ENCODE results near the gene ZSCAN10. TPM values are rescaled to one million over a fixed set of nuclear protein-coding genes. Genes with fewer than 3 reads are reported as not detected.

ZSCAN10 gene
- total and polyA plus RNA-seq, 9 of the 15 experiments (the other 6 are each of a cell fraction or from before 2014, with no cell fraction given) = 0.22 TPM; not detected in 8

DNA sequence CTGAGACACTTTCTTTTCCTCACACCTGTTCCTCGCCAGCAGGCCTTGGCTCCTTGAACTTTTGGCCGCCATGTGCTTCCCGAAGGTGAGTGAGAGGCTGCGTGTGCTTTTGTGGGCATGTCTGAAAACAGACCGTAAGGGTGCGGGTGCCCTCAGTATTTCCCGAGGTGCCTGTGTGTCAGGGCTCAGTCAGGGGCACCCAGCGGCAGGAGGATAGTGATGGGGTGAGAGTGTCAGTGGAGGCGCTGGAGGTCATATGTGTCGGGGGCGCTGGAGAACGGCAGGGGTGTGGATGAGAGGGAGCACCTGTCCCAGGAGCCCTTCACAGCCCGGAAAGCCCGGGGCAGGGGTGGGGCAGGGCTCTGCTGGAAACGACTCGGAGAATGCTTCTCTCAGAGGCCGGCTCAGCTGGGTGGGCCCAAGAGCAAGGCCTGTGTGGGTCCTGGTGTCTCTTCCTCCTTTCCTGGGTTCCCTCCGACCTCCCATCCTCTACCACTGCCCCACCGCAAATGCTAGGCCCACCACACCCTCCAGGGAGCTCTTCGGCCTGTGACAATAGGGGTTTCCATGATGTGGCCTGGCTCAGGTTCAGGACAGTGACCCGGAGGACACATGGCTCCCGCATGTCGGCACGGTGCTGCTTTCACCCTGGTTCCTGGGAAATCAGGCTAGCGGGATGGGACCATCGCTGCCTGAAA lies 33.2 kb downstream of the ZSCAN10 start:
- Histone ChIP-seq H3K36me3 (ENCODE audit: control insufficient read depth, insufficient read depth, low read length) (no peaks in the 10 kb centered on the region), H2AFZ (ENCODE audit: low read depth, low read length) (0 out of 2 replicates have a peak overlapping the region, but pooled peaks have one; percentile 67), H3K27ac (ENCODE audit: extremely low read depth, low read depth, low read length) (no peak overlapping the region), H3K27me3 (ENCODE audit: control insufficient read depth in 2 of 2, insufficient read depth in 2 of 2, low read length in 2 of 2) (no peaks in the 10 kb centered on the region), H4K20me1 (replicated peaks; ENCODE audit: control insufficient read depth, insufficient read depth, low read length) (no peaks in the 10 kb centered on the region), H3K79me2 (ENCODE audit: control insufficient read depth, insufficient read depth, low read length) (no peaks in the 10 kb centered on the region), H3K9ac (ENCODE audit: insufficient read depth in 1 of 2, low read depth in 2 of 2, low read length in 2 of 2) (peak overlapping the region in 1 of 2 experiments; percentile 24; a peak in 1 of 4 replicates), H3K9me3 (replicated peaks; ENCODE audit: control insufficient read depth, insufficient read depth, low read depth, low read length) (no peaks in the 10 kb centered on the region), H3K4me3 (no peak overlapping the region), H3K9me1 (ENCODE audit: control insufficient read depth, insufficient read depth, low read length) (no peaks in the 10 kb centered on the region), H3K4me2 (ENCODE audit: insufficient read depth, low read length) (no peak overlapping the region), H3K4me1 (replicated peaks in 1 of 2; ENCODE audit: control insufficient read depth in 2 of 2, insufficient read depth in 2 of 2, low read length in 2 of 2) (peaks cover 8 to 40% of the 10 kb centered on the region in 2 experiments; a peak in 4 of 5 replicates)
- CTCF ChIA-PET (ENCODE audit: low intra/inter-chr PET ratio) = no interaction called here
- TF ChIP-seq, protein P1, sequence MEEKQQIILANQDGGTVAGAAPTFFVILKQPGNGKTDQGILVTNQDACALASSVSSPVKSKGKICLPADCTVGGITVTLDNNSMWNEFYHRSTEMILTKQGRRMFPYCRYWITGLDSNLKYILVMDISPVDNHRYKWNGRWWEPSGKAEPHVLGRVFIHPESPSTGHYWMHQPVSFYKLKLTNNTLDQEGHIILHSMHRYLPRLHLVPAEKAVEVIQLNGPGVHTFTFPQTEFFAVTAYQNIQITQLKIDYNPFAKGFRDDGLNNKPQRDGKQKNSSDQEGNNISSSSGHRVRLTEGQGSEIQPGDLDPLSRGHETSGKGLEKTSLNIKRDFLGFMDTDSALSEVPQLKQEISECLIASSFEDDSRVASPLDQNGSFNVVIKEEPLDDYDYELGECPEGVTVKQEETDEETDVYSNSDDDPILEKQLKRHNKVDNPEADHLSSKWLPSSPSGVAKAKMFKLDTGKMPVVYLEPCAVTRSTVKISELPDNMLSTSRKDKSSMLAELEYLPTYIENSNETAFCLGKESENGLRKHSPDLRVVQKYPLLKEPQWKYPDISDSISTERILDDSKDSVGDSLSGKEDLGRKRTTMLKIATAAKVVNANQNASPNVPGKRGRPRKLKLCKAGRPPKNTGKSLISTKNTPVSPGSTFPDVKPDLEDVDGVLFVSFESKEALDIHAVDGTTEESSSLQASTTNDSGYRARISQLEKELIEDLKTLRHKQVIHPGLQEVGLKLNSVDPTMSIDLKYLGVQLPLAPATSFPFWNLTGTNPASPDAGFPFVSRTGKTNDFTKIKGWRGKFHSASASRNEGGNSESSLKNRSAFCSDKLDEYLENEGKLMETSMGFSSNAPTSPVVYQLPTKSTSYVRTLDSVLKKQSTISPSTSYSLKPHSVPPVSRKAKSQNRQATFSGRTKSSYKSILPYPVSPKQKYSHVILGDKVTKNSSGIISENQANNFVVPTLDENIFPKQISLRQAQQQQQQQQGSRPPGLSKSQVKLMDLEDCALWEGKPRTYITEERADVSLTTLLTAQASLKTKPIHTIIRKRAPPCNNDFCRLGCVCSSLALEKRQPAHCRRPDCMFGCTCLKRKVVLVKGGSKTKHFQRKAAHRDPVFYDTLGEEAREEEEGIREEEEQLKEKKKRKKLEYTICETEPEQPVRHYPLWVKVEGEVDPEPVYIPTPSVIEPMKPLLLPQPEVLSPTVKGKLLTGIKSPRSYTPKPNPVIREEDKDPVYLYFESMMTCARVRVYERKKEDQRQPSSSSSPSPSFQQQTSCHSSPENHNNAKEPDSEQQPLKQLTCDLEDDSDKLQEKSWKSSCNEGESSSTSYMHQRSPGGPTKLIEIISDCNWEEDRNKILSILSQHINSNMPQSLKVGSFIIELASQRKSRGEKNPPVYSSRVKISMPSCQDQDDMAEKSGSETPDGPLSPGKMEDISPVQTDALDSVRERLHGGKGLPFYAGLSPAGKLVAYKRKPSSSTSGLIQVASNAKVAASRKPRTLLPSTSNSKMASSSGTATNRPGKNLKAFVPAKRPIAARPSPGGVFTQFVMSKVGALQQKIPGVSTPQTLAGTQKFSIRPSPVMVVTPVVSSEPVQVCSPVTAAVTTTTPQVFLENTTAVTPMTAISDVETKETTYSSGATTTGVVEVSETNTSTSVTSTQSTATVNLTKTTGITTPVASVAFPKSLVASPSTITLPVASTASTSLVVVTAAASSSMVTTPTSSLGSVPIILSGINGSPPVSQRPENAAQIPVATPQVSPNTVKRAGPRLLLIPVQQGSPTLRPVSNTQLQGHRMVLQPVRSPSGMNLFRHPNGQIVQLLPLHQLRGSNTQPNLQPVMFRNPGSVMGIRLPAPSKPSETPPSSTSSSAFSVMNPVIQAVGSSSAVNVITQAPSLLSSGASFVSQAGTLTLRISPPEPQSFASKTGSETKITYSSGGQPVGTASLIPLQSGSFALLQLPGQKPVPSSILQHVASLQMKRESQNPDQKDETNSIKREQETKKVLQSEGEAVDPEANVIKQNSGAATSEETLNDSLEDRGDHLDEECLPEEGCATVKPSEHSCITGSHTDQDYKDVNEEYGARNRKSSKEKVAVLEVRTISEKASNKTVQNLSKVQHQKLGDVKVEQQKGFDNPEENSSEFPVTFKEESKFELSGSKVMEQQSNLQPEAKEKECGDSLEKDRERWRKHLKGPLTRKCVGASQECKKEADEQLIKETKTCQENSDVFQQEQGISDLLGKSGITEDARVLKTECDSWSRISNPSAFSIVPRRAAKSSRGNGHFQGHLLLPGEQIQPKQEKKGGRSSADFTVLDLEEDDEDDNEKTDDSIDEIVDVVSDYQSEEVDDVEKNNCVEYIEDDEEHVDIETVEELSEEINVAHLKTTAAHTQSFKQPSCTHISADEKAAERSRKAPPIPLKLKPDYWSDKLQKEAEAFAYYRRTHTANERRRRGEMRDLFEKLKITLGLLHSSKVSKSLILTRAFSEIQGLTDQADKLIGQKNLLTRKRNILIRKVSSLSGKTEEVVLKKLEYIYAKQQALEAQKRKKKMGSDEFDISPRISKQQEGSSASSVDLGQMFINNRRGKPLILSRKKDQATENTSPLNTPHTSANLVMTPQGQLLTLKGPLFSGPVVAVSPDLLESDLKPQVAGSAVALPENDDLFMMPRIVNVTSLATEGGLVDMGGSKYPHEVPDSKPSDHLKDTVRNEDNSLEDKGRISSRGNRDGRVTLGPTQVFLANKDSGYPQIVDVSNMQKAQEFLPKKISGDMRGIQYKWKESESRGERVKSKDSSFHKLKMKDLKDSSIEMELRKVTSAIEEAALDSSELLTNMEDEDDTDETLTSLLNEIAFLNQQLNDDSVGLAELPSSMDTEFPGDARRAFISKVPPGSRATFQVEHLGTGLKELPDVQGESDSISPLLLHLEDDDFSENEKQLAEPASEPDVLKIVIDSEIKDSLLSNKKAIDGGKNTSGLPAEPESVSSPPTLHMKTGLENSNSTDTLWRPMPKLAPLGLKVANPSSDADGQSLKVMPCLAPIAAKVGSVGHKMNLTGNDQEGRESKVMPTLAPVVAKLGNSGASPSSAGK (IDR thresholded peaks at IDR 0.05) = peak; percentile 30
- TF ChIP-seq ZNF507 (tag; conservative IDR thresholded peaks at IDR 0.05) = no peak
- in situ Hi-C loops (cut with MboI) (no loop called here), intact Hi-C loops (cut with micrococcal nuclease) (no loop called here)
- 77% methylated on average over 25 of the region's 26 CpGs for WGBS (ENCODE audit: insufficient coverage, low coverage, missing lambda C conversion rate)
- POLR2A ChIA-PET = interaction anchor here (0.7 kb wide), 1 partner anchor 86 kb away, joined by 3 read pairs; no protein-coding TSS in a partner anchor
- ATAC-seq = no peak
- peak in 1 of 4 experiments; percentile 6 for DNase-seq (ENCODE audit: extremely low read depth in 1 of 4, low spot score in 3 of 4)
- BruUV-seq (replicated peaks) = no TSS peak
- no peak for FAIRE-seq
